H1 (cell line): Measurements from ENCODE around the gene CCDC71L. TPM values are rescaled to one million over a fixed set of nuclear protein-coding genes. Genes with fewer than 3 reads are reported as not detected.

ENCODE experiments used
- CTCF ChIA-PET: fragments of 300-600 bp; sonication (Branson Sonifier 250); formaldehyde crosslinking; loops from one replicate; lab custom pipeline; 2021; ENCODE audit not compliant: partially characterized antibody; lab: Charles Lee
- POLR2A ChIA-PET: fragments of 300-600 bp; sonication (Branson Sonifier 250); formaldehyde crosslinking; loops from one replicate; lab custom pipeline; 2021; ENCODE audit warnings: inconsistent platforms; ENCODE audit not compliant: partially characterized antibody; lab: Charles Lee
- DNase-seq, 2 experiments: peaks; one replicate each; pipeline versions ENCODE4 v3.0.0 to v3.0.0-alpha.2; 2010 to 2022; ENCODE audit warnings: low spot score in 2 of 2, low read depth in 1 of 2, mixed read lengths in 1 of 2
- FAIRE-seq: peaks from 2 replicates; lab custom pipeline; 2011; peaks lifted over from hg19 to GRCh38; lab: Jason Lieb, UNC
- H2AFZ ChIP-seq: 2 replicates; pipeline ENCODE4 v1.8.1; 2012; ENCODE audit warnings: low read length, inconsistent platforms
- H2AK5ac ChIP-seq: 2 replicates; pipeline ENCODE4 v1.6.1; 2013; ENCODE audit warnings: low read depth, low read length
- H2BK120ac ChIP-seq: replicated peaks from 2 replicates; pipeline ENCODE3; 2013; ENCODE audit warnings: low read depth, low read length, inconsistent platforms
- H2BK12ac ChIP-seq: 2 replicates; pipeline ENCODE4 v1.6.1; 2013; ENCODE audit warnings: low read depth, low read length
- H2BK15ac ChIP-seq: 2 replicates; pipeline ENCODE4 v1.6.1; 2013; ENCODE audit warnings: low read length
- H2BK20ac ChIP-seq: 2 replicates; pipeline ENCODE4 v1.6.1; 2013; ENCODE audit warnings: low read length
- H2BK5ac ChIP-seq: 2 replicates; pipeline ENCODE4 v1.6.1; 2013; ENCODE audit warnings: low read depth, low read length
- H3K14ac ChIP-seq: 2 replicates; pipeline ENCODE4 v1.6.1; 2013; ENCODE audit warnings: inconsistent platforms; ENCODE audit not compliant: insufficient read length
- H3K18ac ChIP-seq: 2 replicates; pipeline ENCODE4 v1.6.1; 2013; ENCODE audit warnings: low read length; ENCODE audit errors: extremely low read depth
- H3K23ac ChIP-seq: 2 replicates; pipeline ENCODE4 v1.6.1; 2013; ENCODE audit warnings: inconsistent platforms; ENCODE audit not compliant: insufficient read length
- H3K23me2 ChIP-seq: 2 replicates; pipeline ENCODE4 v1.6.1; 2013; ENCODE audit warnings: low read depth, low read length
- H3K27ac ChIP-seq: 2 replicates; pipeline ENCODE4 v1.6.1; 2011; ENCODE audit warnings: low read depth, low read length, inconsistent platforms
- H3K27me3 ChIP-seq, 4 experiments: replicated peaks in 1 of 4; 1 replicate in 1 of 4; 2 replicates in 3 of 4; pipeline versions ENCODE4 v1.6.1 to v1.8.1; 2011 to 2013; ENCODE audit warnings: low read length in 3 of 4, mild to moderate bottlenecking in 3 of 4, inconsistent platforms in 2 of 4, mixed read lengths in 2 of 4, moderate library complexity in 1 of 4; ENCODE audit not compliant: control insufficient read depth in 3 of 4, insufficient read depth in 3 of 4; ENCODE audit errors: extremely low read depth in 1 of 4
- H3K36me3 ChIP-seq, 4 experiments: 2 replicates each; pipeline versions ENCODE4 v1.6.1 to v1.8.1; 2011 to 2013; ENCODE audit warnings: mild to moderate bottlenecking in 4 of 4, low read length in 3 of 4, moderate library complexity in 2 of 4, control low read depth in 1 of 4, inconsistent platforms in 1 of 4; ENCODE audit not compliant: insufficient read depth in 4 of 4, control insufficient read depth in 2 of 4
- H3K4ac ChIP-seq: replicated peaks from 2 replicates; pipeline ENCODE3; 2013; ENCODE audit warnings: low read length, low read depth, mixed read lengths, inconsistent platforms; ENCODE audit not compliant: insufficient read length
- H3K4me1 ChIP-seq, 4 experiments: replicated peaks in 1 of 4; 1 replicate in 1 of 4; 2 replicates in 3 of 4; pipeline versions ENCODE4 v1.6.1 to v1.8.1; 2011 to 2013; ENCODE audit warnings: low read length in 3 of 4, inconsistent platforms in 2 of 4, mixed read lengths in 1 of 4; ENCODE audit not compliant: insufficient read depth in 4 of 4, control insufficient read depth in 3 of 4
- H3K4me2 ChIP-seq, 2 experiments: 2 replicates each; pipeline versions ENCODE4 v1.6.1 to v1.8.1; 2011 to 2013; ENCODE audit warnings: low read depth in 2 of 2, low read length in 2 of 2, control low read depth in 1 of 2, inconsistent platforms in 1 of 2, mild to moderate bottlenecking in 1 of 2; ENCODE audit not compliant: insufficient read depth in 1 of 2
- H3K4me3 ChIP-seq, 4 experiments: fragments of 200-600, 300-600 bp in 1 of 4; sonication (generic), shearing (Covaris generic), sonication (Bioruptor Twin) in 1 of 4; 2 replicates each; pipeline versions ENCODE4 v1.5.1 to v1.8.1; 2011 to 2016; ENCODE audit warnings: low read length in 4 of 4, low read depth in 3 of 4, control low read depth in 2 of 4, inconsistent platforms in 2 of 4, mild to moderate bottlenecking in 2 of 4, mixed read lengths in 1 of 4, moderate library complexity in 1 of 4; ENCODE audit not compliant: insufficient read depth in 2 of 4; ENCODE audit errors: extremely low read depth in 1 of 4
- H3K56ac ChIP-seq: replicated peaks from 2 replicates; pipeline ENCODE3; 2013; ENCODE audit warnings: low read depth, mild to moderate bottlenecking, mixed read lengths, low read length, inconsistent platforms; ENCODE audit not compliant: insufficient read length
- H3K79me1 ChIP-seq: 2 replicates; pipeline ENCODE4 v1.6.1; 2013; ENCODE audit warnings: low read depth, low read length, control low read depth
- H3K79me2 ChIP-seq, 2 experiments: 2 replicates each; pipeline versions ENCODE4 v1.6.1 to v1.8.1; 2012 to 2013; ENCODE audit warnings: low read length in 2 of 2, mild to moderate bottlenecking in 2 of 2, inconsistent platforms in 1 of 2; ENCODE audit not compliant: insufficient read depth in 2 of 2, control insufficient read depth in 1 of 2
- H3K9ac ChIP-seq, 4 experiments: replicated peaks in 1 of 4; 1 replicate in 1 of 4; 2 replicates in 3 of 4; pipeline versions ENCODE4 v1.6.1 to v1.8.1; 2011 to 2013; ENCODE audit warnings: low read depth in 3 of 4, low read length in 3 of 4, control low read depth in 2 of 4, mild to moderate bottlenecking in 2 of 4, moderate library complexity in 2 of 4, inconsistent platforms in 1 of 4; ENCODE audit errors: extremely low read depth in 1 of 4
- H3K9me3 ChIP-seq, 2 experiments: 2 replicates each; pipeline versions ENCODE4 v1.6.1 to v1.8.1; 2012 to 2013; ENCODE audit warnings: mild to moderate bottlenecking in 2 of 2, moderate library complexity in 2 of 2, control low read depth in 1 of 2, inconsistent platforms in 1 of 2, low read depth in 1 of 2, low read length in 1 of 2, mixed read lengths in 1 of 2; ENCODE audit not compliant: insufficient read depth in 2 of 2
- H4K20me1 ChIP-seq, 2 experiments: replicated peaks in 1 of 2; 2 replicates each; pipeline versions ENCODE3 to v1.8.1; 2011 to 2013; ENCODE audit warnings: inconsistent platforms in 2 of 2, low read length in 2 of 2, mild to moderate bottlenecking in 1 of 2; ENCODE audit not compliant: insufficient read depth in 2 of 2, control insufficient read depth in 1 of 2
- H4K5ac ChIP-seq: 2 replicates; pipeline ENCODE4 v1.6.1; 2013; ENCODE audit warnings: low read length, low read depth, mixed read lengths, inconsistent platforms; ENCODE audit not compliant: insufficient read length
- H4K8ac ChIP-seq: 2 replicates; pipeline ENCODE4 v1.8.0; 2013; ENCODE audit warnings: mild to moderate bottlenecking, moderate library complexity, low read length, inconsistent platforms; ENCODE audit not compliant: insufficient read depth; ENCODE audit errors: extremely low read depth
- H4K91ac ChIP-seq: replicated peaks from 2 replicates; pipeline ENCODE3; 2013; ENCODE audit warnings: low read length, mixed read lengths, inconsistent platforms; ENCODE audit not compliant: insufficient read length
- ASH2L ChIP-seq: fragments of 200-600, 300-600 bp; sonication (generic); IDR thresholded peaks from one replicate; pipeline ENCODE4 v1.7.1; 2017; ENCODE audit warnings: low read length
- KDM5A ChIP-seq: fragments of 200-600 bp; IDR thresholded peaks from 2 replicates; pipeline ENCODE4 v1.7.1; 2012; ENCODE audit warnings: mild to moderate bottlenecking, low read length, inconsistent platforms, mixed read lengths
- POLR2AphosphoS5 ChIP-seq: IDR thresholded peaks from 2 replicates; pipeline ENCODE4 v1.6.1; 2011; ENCODE audit warnings: low read depth, low read length
- SUZ12 ChIP-seq: fragments of 200-600 bp; sonication (generic); IDR thresholded peaks from 2 replicates; pipeline ENCODE4 v1.6.1; 2012; ENCODE audit warnings: mild to moderate bottlenecking, inconsistent platforms, low read length, moderate library complexity, mixed read lengths
- WGBS, 2 experiments: shearing (Covaris generic) in 1 of 2; methylation state at CpG; one replicate each; pipeline versions ENCODE4 v1.1.6 to v1.1.7; 2013 to 2015; ENCODE audit warnings: low lambda C conversion rate in 2 of 2, mixed read lengths in 2 of 2, inconsistent platforms in 1 of 2, low coverage in 1 of 2, missing lambda C conversion rate in 1 of 2; ENCODE audit not compliant: insufficient replicate concordance in 2 of 2, insufficient coverage in 1 of 2, insufficient read length in 1 of 2; ENCODE audit errors: extremely low coverage in 1 of 2, missing lambda C conversion rate in 1 of 2; 5-methylcytosine and 5-hydroxymethylcytosine counted together
- polyA plus RNA-seq, 7 experiments: library from polyadenylated mRNA; depleted of rRNA in 3 of 7; stranded (reverse) in 5 of 7; unstranded in 2 of 7; fragments of >200 nt in 5 of 7; fragments of 200-250 nt in 2 of 7; gene quantifications; 1 replicate in 5 of 7; 2 replicates in 1 of 7; 4 replicates in 1 of 7; pipeline versions ENCODE4 v1.2.1 to v1.2.3, GENCODE V29; 2011 to 2013; ENCODE audit warnings: missing spikeins in 2 of 7, mixed read lengths in 2 of 7
- total RNA-seq: library from RNA; stranded (reverse); fragmentation: NEBNext Ultra II Directional; extraction: Animal tissue kit (Norgen Biotek cat#: 25700); gene quantifications from 2 replicates; pipeline ENCODE4 v1.2.1, GENCODE V29; 2021
- TF ChIP-seq, protein P1 (sequence below): IDR thresholded peaks from 2 replicates; pipeline ENCODE4 v1.6.1; 2011; ENCODE audit warnings: low read length, improper control_type of control experiment

Gene CCDC71L
- total and polyA plus RNA-seq, 2 of the 8 experiments (the other 6 are each of a cell fraction or from before 2014, with no cell fraction given): 12.5 to 16.7 TPM

DNA sequence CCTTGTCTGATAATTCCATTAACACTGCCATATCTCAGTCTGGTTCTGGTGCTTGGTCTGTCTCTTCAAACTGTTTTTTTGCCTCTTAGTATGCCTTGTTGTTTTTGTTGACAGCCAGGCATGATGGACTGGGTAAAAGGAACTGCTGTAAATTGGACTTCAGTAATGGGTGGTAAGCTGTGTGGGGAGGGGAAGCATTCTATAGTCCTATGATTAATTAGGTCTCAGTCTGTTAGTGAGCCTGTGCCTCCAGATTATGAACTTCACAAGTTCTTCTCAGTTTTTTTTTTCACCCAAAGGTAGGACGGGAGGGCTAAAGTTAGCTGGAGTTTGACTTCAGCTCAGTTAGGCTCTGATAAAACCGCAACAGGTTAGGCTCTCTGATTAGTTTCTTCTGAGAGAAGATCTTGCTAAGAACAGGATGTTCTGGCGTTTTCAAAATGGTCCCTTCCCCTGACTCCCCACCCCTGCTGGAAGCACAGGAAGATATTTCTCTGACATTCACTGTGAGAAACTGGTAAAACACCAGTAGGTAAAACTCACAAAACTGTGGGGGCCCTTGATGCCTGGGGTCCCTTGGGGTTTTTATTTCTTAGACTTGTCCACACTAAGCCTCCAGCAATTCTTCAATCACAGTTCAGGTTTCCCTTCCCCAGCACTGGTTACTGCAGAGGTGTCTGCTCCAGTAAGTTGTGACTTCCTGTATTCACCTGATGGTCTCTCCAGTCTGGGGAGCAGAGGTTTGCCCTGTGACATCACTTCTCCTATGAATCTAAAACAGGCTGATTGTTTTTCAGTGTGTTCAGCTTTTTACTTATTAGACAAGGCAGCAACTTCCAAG lies 43.3 kb upstream of the CCDC71L start:
- no peaks in the 10 kb centered on the region for H3K27me3 ChIP-seq
- no peak overlapping the region for H2AK5ac ChIP-seq

More for the DNA sequence above, 43.3 kb upstream of the CCDC71L start:
- 68% methylated on average over 3 of the region's 3 CpGs; no CpG with 5 or more reads in 1 of the 2 experiments for WGBS, 2 experiments
- H3K79me2 ChIP-seq: no peaks in the 10 kb centered on the region
- no peak overlapping the region for H4K91ac ChIP-seq
- no peak for DNase-seq
- no peak for TF ChIP-seq POLR2AphosphoS5
- TF ChIP-seq KDM5A: no peak
- TF ChIP-seq SUZ12: no peak
- TF ChIP-seq, protein P1, sequence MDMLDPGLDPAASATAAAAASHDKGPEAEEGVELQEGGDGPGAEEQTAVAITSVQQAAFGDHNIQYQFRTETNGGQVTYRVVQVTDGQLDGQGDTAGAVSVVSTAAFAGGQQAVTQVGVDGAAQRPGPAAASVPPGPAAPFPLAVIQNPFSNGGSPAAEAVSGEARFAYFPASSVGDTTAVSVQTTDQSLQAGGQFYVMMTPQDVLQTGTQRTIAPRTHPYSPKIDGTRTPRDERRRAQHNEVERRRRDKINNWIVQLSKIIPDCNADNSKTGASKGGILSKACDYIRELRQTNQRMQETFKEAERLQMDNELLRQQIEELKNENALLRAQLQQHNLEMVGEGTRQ: no peak
- TF ChIP-seq ASH2L: no peak
- peak overlapping the region; percentile 96 for H2AFZ ChIP-seq
- no peak overlapping the region for H3K4ac ChIP-seq
- H3K56ac ChIP-seq: no peak overlapping the region
- no peak overlapping the region for H2BK5ac ChIP-seq
- H3K9ac ChIP-seq: no peak overlapping the region
- H4K8ac ChIP-seq: no peak overlapping the region
- H3K79me1 ChIP-seq: no peaks in the 10 kb centered on the region
- H2BK120ac ChIP-seq: no peak overlapping the region
- no peaks in the 10 kb centered on the region for H3K4me1 ChIP-seq
- peaks cover 1 to 6% of the 10 kb centered on the region in 2 experiments; a peak in 2 of 4 replicates for H3K9me3 ChIP-seq
- no peak overlapping the region for H3K18ac ChIP-seq
- H2BK20ac ChIP-seq: no peak overlapping the region
- FAIRE-seq: no peak
- no peak overlapping the region; the same call in 1 of the 2 replicates for H2BK15ac ChIP-seq
- H4K5ac ChIP-seq: no peak overlapping the region
- H3K23me2 ChIP-seq: no peaks in the 10 kb centered on the region
- ChIA-PET POLR2A (no interaction called here), CTCF (interaction anchor here (0.7 to 1.3 kb wide), 3 partner anchors 10 to 32 kb away, joined by 3 to 6 read pairs (median 5); no protein-coding TSS in a partner anchor)
- H3K27ac ChIP-seq: no peak overlapping the region
- H3K14ac ChIP-seq: no peak overlapping the region
- H4K20me1 ChIP-seq: no peaks in the 10 kb centered on the region
- H3K4me2 ChIP-seq: no peak overlapping the region
- no peaks in the 10 kb centered on the region for H3K36me3 ChIP-seq
- no peak overlapping the region for H2BK12ac ChIP-seq
- no peak overlapping the region for H3K23ac ChIP-seq
- no peak overlapping the region for H3K4me3 ChIP-seq
